Esophagus muscularis mucosa (tissue), 4 donors: ENCODE measurements around the gene PIWIL1. TPM values are rescaled to one million over a fixed set of nuclear protein-coding genes. Genes with fewer than 3 reads are reported as not detected.

Experiments
- DNase-seq: peaks from one replicate; pipeline ENCODE4 v3.0.0-alpha.2; 2017; ENCODE audit errors: extremely low spot score
- H3K27ac ChIP-seq, 4 donors: fragments of 200-600 bp; sonication (generic); replicated peaks in 1 of 4; 1 replicate in 3 of 4; 2 replicates in 1 of 4; pipeline ENCODE4 v1.5.1; 2016 to 2019; ENCODE audit warnings: mild to moderate bottlenecking in 1 of 4
- H3K27me3 ChIP-seq, 4 donors: fragments of 200-600 bp; sonication (generic); one replicate each; pipeline versions ENCODE4 v1.5.1 to v1.6.0; 2016 to 2019
- H3K36me3 ChIP-seq, 4 donors: fragments of 200-600 bp; sonication (generic); one replicate each; pipeline ENCODE4 v1.5.1; 2016 to 2019
- H3K4me1 ChIP-seq, 4 donors: fragments of 200-600 bp; sonication (generic); one replicate each; pipeline ENCODE4 v1.5.1; 2016 to 2019
- H3K4me3 ChIP-seq, 4 donors: fragments of 200-600 bp; sonication (generic); 1 replicate in 2 of 4; 2 replicates in 2 of 4; pipeline ENCODE4 v1.5.1; 2016 to 2019; ENCODE audit warnings: mild to moderate bottlenecking in 4 of 4, moderate library complexity in 1 of 4
- H3K9me3 ChIP-seq, 4 donors: fragments of 200-600 bp; sonication (generic); 1 replicate in 3 of 4; 2 replicates in 1 of 4; pipeline ENCODE4 v1.5.1; 2016 to 2019
- CTCF ChIP-seq, 3 experiments: fragments of 200-600 bp in 2 of 3; fragments of 450-650 bp in 1 of 3; sonication (generic) in 2 of 3; IDR thresholded peaks; one replicate each; pipeline ENCODE4 v1.5.1; 2017 to 2019; ENCODE audit warnings: antibody characterized with exemption in 3 of 3, mild to moderate bottlenecking in 2 of 3, moderate library complexity in 1 of 3
- EP300 ChIP-seq: sonication (generic); formaldehyde crosslinking; IDR thresholded peaks from one replicate; pipeline ENCODE4 v1.6.1; 2017; ENCODE audit warnings: antibody characterized with exemption
- POLR2A ChIP-seq: fragments of 450-650 bp; IDR thresholded peaks from one replicate; pipeline ENCODE4 v1.6.1; 2017; ENCODE audit warnings: antibody characterized with exemption, moderate library complexity, mild to moderate bottlenecking, low read depth
- POLR2AphosphoS5 ChIP-seq, 2 donors: sonication (generic); formaldehyde crosslinking; IDR thresholded peaks; one replicate each; pipeline ENCODE4 v1.6.1; 2017; ENCODE audit warnings: antibody characterized with exemption in 2 of 2
- WGBS: methylation state at CpG from one replicate; pipeline ENCODE4 v1.1.5; 2018; 5-methylcytosine and 5-hydroxymethylcytosine counted together
- intact Hi-C: fragments of 100-400 bp; cut with DNase I; formaldehyde crosslinking; loops from one replicate; pipeline ENCODE4 v1.15.1; 2023
- total RNA-seq, 4 donors: library from RNA; depleted of rRNA; stranded (reverse); fragments of >200 nt; gene quantifications; one replicate each; pipeline versions ENCODE4 v1.1.0 to v1.2.1, GENCODE V29; 2016

Gene PIWIL1
- under 1 TPM in 1 of 4 donors, not detected in 3; under 0.01 TPM for total RNA-seq

- Histone ChIP-seq H3K9me3 (no peaks in the 10 kb centered on the region), H3K4me1 (peaks cover 3 to 17% (median 9%) of the 10 kb centered on the region in 4 donors), H3K36me3 (no peaks in the 10 kb centered on the region), H3K4me3 (no peak within 1 kb of the TSS), H3K27ac (no peak within 1 kb of the TSS), H3K27me3 (peaks cover 0 to 77% (median 9%) of the 10 kb centered on the region in 4 donors)
- intact Hi-C loops: no loop called here
- 58% methylated on average over 35 of the region's 79 CpGs for whole genome bisulfite sequencing
- TF ChIP-seq CTCF (IDR thresholded peaks at IDR 0.05) (no peak), EP300 (no peak), POLR2AphosphoS5 (IDR thresholded peaks at IDR 0.05) (no peak), POLR2A (no peak)
- no peak for DNase-seq
Measured at GRCh38 chr12:130337488-130338303, at the start of gene PIWIL1. Gene PIWIL1 (plus strand): TSS chr12:130337887. CDS start chr12:130342592, 4,705 bp downstream.

- Histone ChIP-seq H3K9me3 (peaks cover 0 to 43% (median 24%) of the 10 kb centered on the region in 4 donors), H3K27me3 (peaks cover 0 to 35% (median 0%) of the 10 kb centered on the region in 4 donors), H3K27ac (no peak overlapping the region), H3K4me3 (no peak overlapping the region), H3K4me1 (no peaks in the 10 kb centered on the region), H3K36me3 (no peaks in the 10 kb centered on the region)
- TF ChIP-seq EP300 (no peak), POLR2AphosphoS5 (IDR thresholded peaks at IDR 0.05) (no peak), CTCF (IDR thresholded peaks at IDR 0.05) (no peak), POLR2A (no peak)
- 28% methylated on average over 4 of the region's 4 CpGs for WGBS
- intact Hi-C loops: loop anchor here (10.0 kb wide), 1 partner anchor 457 kb away; no protein-coding TSS in a partner anchor
- no peak for DNase-seq
Measured at GRCh38 chr12:130288206-130288605, 49.5 kb upstream of the PIWIL1 start.

- Histone ChIP-seq H3K27ac (no peak overlapping the region), H3K9me3 (peaks cover 0 to 47% (median 26%) of the 10 kb centered on the region in 4 donors), H3K36me3 (no peaks in the 10 kb centered on the region), H3K4me3 (no peak overlapping the region), H3K4me1 (no peaks in the 10 kb centered on the region), H3K27me3 (peaks cover 0 to 31% (median 0%) of the 10 kb centered on the region in 4 donors)
- intact Hi-C loops: loop anchor here (10.0 kb wide), 1 partner anchor 456 kb away; no protein-coding TSS in a partner anchor
- DNase-seq: no peak
- WGBS: 73% methylated on average over 6 of the region's 6 CpGs
- no peak for TF ChIP-seq POLR2A
- no peak for TF ChIP-seq CTCF (IDR thresholded peaks at IDR 0.05)
- no peak for TF ChIP-seq EP300
- no peak for TF ChIP-seq POLR2AphosphoS5 (IDR thresholded peaks at IDR 0.05)
Measured at GRCh38 chr12:130288691-130289090, 49.0 kb upstream of the PIWIL1 start.

- TF ChIP-seq POLR2A (no peak), CTCF (IDR thresholded peaks at IDR 0.05) (no peak), POLR2AphosphoS5 (IDR thresholded peaks at IDR 0.05) (no peak), EP300 (no peak)
- no peak overlapping the region for H3K27ac ChIP-seq
- no peak overlapping the region for H3K4me3 ChIP-seq
- peaks cover 0 to 30% (median 0%) of the 10 kb centered on the region in 4 donors for H3K27me3 ChIP-seq
- no peak for DNase-seq
- no peaks in the 10 kb centered on the region for H3K36me3 ChIP-seq
- intact Hi-C loops: no loop called here
- WGBS: 100% methylated on average over 1 of the region's 1 CpG
- no peaks in the 10 kb centered on the region for H3K4me1 ChIP-seq
- peaks cover 0 to 39% (median 26%) of the 10 kb centered on the region in 4 donors for H3K9me3 ChIP-seq
Measured at GRCh38 chr12:130290114-130290513, 47.6 kb upstream of the PIWIL1 start.
